Midbrain (tissue), 1 donor: ENCODE measurements around the gene GUCY1A2.

Source experiments
- DNase-seq: peaks from one replicate; lab custom pipeline; 2025; lab: John Stamatoyannopoulos, UW

Gene GUCY1A2

GRCh38 chr11:106998916-106999188 lies 19.4 kb downstream of the GUCY1A2 start:
- DNase-seq, result no peak

DNA sequence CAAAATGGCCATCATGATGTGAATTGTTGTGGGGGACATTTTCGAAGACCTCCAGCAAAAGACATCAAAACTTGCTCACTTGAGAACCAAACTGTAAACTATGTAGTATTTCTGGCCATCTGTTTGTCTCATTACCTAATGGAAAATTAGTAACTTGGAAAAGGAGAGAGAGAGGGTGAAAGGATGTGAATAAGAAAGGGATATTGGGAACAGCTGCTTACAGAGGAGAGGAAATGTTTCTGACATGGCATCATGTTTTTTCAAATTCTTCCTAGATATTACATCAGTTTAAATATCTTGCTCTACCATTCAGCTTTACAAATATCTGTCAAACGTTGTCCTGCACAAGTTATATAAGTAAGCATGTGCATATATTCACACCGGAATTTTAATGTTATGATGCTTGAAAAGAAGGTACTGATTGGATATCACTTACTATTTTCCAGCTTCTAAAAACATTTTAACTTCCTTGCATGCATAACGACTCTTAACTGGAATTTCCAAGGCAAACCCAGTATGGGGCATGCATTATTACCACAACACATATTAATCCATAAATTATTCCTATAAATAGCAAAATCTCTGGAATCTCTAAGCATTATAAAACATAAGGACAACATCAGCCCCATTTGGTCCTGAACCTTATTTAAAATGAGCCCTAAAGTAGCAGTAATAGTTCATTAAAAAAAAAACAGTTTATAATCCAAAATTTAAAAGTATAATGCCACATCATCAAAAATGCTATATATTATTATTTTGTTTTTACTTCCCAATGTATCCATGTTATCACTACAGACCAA lies 20.0 kb downstream of the GUCY1A2 start:
- no peak for DNase-seq

- no peak for DNase-seq
These were observed 21.0 kb downstream of the GUCY1A2 start for GRCh38 chr11:106997227-106997626.

- DNase-seq, result no peak
These were observed 21.6 kb downstream of the GUCY1A2 start for GRCh38 chr11:106996691-106997090.

DNA sequence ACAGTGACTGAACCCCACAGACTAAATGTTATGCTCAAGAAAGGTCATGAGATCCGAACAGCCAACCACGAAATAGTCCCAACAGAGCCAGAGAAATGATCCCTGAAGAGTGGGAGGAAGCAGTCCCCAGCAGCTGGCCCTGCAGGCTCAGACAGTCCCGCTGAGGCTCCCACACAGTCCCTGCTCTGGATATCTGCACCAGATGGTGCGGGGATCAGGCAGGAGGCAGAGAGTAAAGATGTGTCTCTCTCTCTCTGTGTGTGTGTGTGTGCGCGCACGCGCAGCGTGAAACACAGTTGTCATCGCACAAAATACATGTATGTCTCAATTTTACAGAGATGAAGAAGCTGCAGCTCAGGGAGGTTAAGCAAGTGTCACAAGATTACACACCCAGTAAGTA lies 27.9 kb downstream of the GUCY1A2 start:
- no peak for DNase-seq

GRCh38 chr11:106989078-106989455 lies 29.2 kb downstream of the GUCY1A2 start:
- no peak for DNase-seq

GRCh38 chr11:106988151-106989077 lies 29.9 kb downstream of the GUCY1A2 start:
- DNase-seq, result no peak

DNA sequence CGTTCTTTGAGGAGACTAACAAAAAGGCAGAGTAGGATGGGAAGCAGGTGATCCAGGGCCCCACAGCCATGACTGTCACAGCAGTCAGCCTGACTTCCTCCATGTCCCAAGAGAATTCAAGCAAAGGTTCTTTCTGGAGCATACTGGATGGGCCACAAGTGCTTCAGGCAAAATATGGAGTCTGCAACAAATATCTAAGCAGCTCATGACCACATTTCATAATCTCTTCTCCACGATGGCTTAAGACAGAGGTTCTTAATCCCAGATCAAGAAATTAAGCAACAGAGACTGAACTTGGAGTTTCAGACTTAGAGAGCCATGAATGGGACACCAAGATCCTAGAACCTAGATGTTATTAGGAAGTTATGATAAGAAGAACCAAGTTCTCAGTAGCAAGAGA lies 31.6 kb downstream of the GUCY1A2 start:
- no peak for DNase-seq

DNA sequence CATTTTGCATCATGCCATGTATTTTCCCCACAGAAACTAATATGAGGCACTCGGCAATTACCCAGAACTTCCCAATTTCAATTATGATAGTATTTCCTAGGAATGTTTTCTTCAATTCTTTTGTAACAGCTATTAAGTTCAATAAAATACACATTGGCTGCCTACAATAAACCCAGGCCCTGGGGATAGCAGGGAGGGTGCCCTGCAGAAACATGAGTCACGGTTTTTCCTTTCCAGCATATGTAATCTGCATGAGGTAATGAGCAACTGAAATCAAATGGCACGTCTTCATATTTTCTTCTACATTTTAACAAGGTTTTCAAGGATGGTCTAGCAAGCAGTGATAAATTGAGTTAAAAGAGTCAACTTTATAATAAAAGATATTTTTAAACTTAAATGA lies 32.0 kb downstream of the GUCY1A2 start:
- no peak for DNase-seq

- DNase-seq, result no peak
These were observed 34.3 kb downstream of the GUCY1A2 start for GRCh38 chr11:106983991-106984390.

DNA sequence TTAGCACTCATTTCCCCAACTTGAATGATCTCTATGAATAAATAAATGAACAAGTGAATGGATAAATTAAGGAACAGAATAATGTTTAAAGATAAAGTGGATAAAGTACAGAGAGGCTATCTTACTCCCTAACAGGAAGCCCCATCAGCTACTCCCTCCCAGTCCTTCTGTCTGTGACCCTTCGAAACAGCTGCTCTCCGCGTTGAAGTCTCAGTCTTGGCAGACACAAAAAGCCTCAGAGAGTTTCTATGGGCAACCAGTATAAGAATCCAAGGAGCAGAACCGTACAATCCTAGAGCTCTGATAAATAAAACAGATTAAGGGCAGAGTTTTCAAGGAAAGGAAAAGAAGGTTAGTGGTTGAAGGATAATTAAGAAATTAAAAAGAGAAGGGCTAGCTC lies 35.0 kb downstream of the GUCY1A2 start:
- DNase-seq, result no peak

DNA sequence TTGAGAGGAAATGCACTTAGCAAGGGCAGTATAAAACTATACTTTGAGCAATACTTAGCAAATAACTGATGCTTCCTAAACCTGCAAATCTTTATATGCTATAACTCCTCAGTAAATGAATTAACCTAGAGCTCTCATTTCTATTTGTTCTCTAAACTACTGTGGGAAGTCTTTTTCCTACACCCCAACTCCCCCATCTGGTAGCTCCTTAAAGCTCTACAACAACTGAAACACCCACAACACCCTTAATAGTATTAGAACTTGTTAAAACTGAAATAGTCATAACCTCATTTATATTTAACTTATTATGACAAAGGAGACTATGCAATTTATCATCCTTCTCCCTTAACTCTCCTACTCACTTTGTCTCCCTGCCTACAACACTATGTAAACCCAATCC lies 43.4 kb downstream of the GUCY1A2 start:
- DNase-seq, result no peak

GRCh38 chr11:106971864-106972263 lies 46.4 kb downstream of the GUCY1A2 start:
- DNase-seq, result no peak

GRCh38 chr11:106969644-106970355 lies 48.5 kb downstream of the GUCY1A2 start:
- DNase-seq, result no peak

- no peak for DNase-seq
These were observed 55.3 kb downstream of the GUCY1A2 start for GRCh38 chr11:106962995-106963394.

- no peak for DNase-seq
These were observed 56.8 kb downstream of the GUCY1A2 start for GRCh38 chr11:106961518-106961917.

DNA sequence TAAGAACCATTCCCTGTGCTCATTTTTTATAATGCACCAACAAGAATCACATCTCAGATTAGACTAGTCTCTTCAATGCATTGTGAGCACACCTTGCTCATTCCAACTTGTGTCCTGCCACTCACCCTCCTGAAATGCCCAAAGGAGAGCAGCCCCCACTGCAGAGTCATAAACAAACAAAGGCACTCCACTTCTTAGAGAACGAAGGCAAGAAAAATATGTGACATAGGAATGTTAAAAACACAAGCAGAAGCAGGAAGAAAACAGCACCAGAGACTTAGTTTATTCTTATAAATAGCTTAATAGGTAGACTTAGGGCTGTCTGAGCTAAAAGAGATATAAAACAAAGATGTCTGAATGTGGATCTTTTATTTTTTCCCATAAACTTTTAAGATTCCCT lies 57.2 kb downstream of the GUCY1A2 start:
- DNase-seq, result no peak

- DNase-seq, result no peak
These were observed 58.5 kb downstream of the GUCY1A2 start for GRCh38 chr11:106959800-106960199.

- no peak for DNase-seq
These were observed 58.9 kb downstream of the GUCY1A2 start for GRCh38 chr11:106959386-106959785.

DNA sequence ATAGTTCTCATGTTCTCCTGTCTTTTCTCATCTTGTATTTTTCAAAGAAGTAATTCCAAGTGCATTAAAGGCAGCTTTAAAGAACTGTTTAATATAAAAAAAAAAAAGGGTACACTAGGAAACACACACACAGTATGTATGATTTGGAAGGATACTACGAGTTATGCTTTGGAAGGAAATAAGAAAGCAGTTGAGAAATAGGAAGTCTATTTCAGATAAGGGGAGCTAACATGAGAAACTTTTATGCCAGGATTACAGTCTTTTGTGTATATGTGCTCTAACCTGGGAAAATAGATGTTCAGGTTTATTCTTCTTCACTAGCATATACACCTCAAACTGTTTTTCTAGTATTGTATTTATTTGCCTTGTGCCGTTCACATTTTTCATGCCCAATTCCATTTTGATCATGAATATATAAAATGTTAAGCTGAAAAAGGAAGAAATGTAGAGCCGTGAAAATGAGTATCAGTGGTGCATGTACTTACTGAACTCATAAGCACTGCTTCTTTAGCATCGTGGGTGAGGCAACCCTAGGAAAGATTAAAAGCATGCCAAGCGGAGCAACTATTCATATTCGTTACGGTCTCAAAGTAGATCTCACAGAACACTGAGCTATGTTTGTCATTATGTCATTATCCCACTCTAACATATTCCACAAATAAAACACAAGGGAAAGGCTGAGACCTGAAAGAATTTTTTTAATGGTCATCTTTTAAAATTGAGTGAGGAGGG lies 59.6 kb downstream of the GUCY1A2 start:
- DNase-seq, result no peak

DNA sequence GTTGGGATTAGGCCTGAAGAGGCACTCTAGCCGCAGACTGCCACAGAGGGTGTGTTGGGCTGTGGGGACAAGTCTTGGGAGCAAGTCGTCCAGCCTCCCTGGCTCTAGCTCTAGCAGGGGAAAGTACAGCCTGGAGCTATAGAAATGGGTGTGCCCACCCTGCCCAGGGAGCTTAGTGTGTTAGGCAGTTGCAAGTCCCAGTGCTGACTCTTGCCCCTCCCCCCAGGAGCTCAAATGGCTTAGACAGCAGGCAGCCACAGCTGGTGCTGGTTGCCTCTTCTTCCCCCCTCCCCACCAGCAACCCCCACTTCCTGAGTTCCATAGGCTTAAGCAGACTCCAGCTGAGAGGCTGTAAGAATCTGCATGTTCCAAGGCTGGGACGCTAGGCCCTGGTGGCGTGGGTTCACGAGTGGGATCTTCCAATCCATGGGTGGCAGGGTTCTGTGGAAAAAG lies 61.2 kb downstream of the GUCY1A2 start:
- DNase-seq, result no peak

DNA sequence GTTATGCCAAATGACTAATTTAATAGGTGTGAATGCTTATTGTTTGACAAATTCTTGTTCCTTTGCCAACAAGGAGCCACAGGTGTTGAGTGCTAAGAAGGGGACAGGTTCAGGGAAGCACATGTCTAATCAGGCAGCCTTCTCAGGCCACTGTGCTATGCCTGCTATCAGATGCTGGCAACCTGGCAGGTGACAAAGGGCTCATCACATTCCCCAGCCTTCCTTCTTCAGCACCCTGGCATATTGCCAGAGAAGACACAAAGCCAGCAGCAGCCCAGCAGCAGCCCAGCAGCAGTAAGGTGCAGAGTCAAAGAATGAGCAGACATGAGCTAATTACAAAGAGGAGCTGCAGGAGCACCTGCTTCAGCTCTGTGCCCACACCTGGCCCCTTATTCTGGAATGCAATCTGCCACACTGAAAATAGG lies 68.2 kb downstream of the GUCY1A2 start:
- DNase-seq, result no peak
